ENCODE measurements around the gene APOL4.
"Not testable (repeated sequence)": the region's sequence is repeated elsewhere in the genome, so short reads cannot be mapped to it uniquely, and the experiment has no call there.

APOL4 gene

GRCh38 chr22:36234919-36235318, 33.3 kb upstream of the APOL4 start:
- no peak for TF ChIP-seq GABPA (IDR thresholded peaks at IDR 0.05; ENCODE audit: low read depth)
- no peak overlapping the region for H3K27ac ChIP-seq (replicated peaks)
- DNase-seq (ENCODE audit: low read depth in 1 of 2, low spot score in 1 of 2): no peak

GRCh38 chr22:36234213-36234612, 32.6 kb upstream of the APOL4 start:
- Histone ChIP-seq H3K27me3 (ENCODE audit: insufficient read depth, poor library complexity, severe bottlenecking) (no peaks in the 10 kb centered on the region), H3K4me3 (replicated peaks; ENCODE audit: insufficient read depth, low read length) (no peak overlapping the region), H3K27ac (replicated peaks) (no peak overlapping the region)
- no peak for TF ChIP-seq CTCF (IDR thresholded peaks at IDR 0.05; ENCODE audit: insufficient read depth, low read length)
- TF ChIP-seq GABPA (IDR thresholded peaks at IDR 0.05; ENCODE audit: low read depth): no peak
- no peak for DNase-seq (ENCODE audit: low read depth in 1 of 2, low spot score in 1 of 2)

More at GRCh38 chr22:36234919-36235318, 33.3 kb upstream of the APOL4 start:
- Histone ChIP-seq H3K27me3 (ENCODE audit: insufficient read depth, poor library complexity, severe bottlenecking) (no peaks in the 10 kb centered on the region), H3K4me3 (replicated peaks; ENCODE audit: insufficient read depth, low read length) (no peak overlapping the region)

- DNase-seq (ENCODE audit: low read depth in 1 of 2, low spot score in 1 of 2): no peak
- TF ChIP-seq CTCF (IDR thresholded peaks at IDR 0.05; ENCODE audit: insufficient read depth, low read length) (no peak), GABPA (IDR thresholded peaks at IDR 0.05; ENCODE audit: low read depth) (no peak), SPI1 (IDR thresholded peaks at IDR 0.05; ENCODE audit: borderline replicate concordance, low read depth) (no peak), REST (IDR thresholded peaks at IDR 0.05; ENCODE audit: insufficient replicate concordance, low read depth) (no peak), POLR2AphosphoS5 (IDR thresholded peaks at IDR 0.05; ENCODE audit: low read depth) (no peak)
- no peak overlapping the region for H3K27ac ChIP-seq (replicated peaks)
Observed at GRCh38 chr22:36233796-36234195, 32.2 kb upstream of the APOL4 start.

GRCh38 chr22:36232715-36233401, 31.2 kb upstream of the APOL4 start:
- DNase-seq (ENCODE audit: low read depth in 1 of 2, low spot score in 1 of 2): peak in 1 of 2 experiments; percentile 25
- no peak overlapping the region for H3K4me3 ChIP-seq (replicated peaks; ENCODE audit: insufficient read depth, low read length)
- H3K27me3 ChIP-seq (ENCODE audit: insufficient read depth, poor library complexity, severe bottlenecking): no peaks in the 10 kb centered on the region
- TF ChIP-seq GABPA (IDR thresholded peaks at IDR 0.05; ENCODE audit: low read depth) (no peak), SPI1 (IDR thresholded peaks at IDR 0.05; ENCODE audit: borderline replicate concordance, low read depth) (peak; percentile 75)
- no peak overlapping the region for H3K27ac ChIP-seq (replicated peaks)

More at GRCh38 chr22:36233796-36234195, 32.2 kb upstream of the APOL4 start:
- Histone ChIP-seq H3K27me3 (ENCODE audit: insufficient read depth, poor library complexity, severe bottlenecking) (no peaks in the 10 kb centered on the region), H3K4me3 (replicated peaks; ENCODE audit: insufficient read depth, low read length) (no peak overlapping the region)

GRCh38 chr22:36231051-36231450, 29.4 kb upstream of the APOL4 start:
- DNase-seq (ENCODE audit: low read depth in 1 of 2, low spot score in 1 of 2); H3K4me3 ChIP-seq (replicated peaks; ENCODE audit: insufficient read depth, low read length); H3K27ac ChIP-seq (replicated peaks); H3K27me3 ChIP-seq (ENCODE audit: insufficient read depth, poor library complexity, severe bottlenecking): not testable (repeated sequence)

- not testable (repeated sequence) for DNase-seq (ENCODE audit: low read depth in 1 of 2, low spot score in 1 of 2); H3K27ac ChIP-seq (replicated peaks); H3K27me3 ChIP-seq (ENCODE audit: insufficient read depth, poor library complexity, severe bottlenecking); H3K4me3 ChIP-seq (replicated peaks; ENCODE audit: insufficient read depth, low read length)
Observed at GRCh38 chr22:36229649-36230048, 28.0 kb upstream of the APOL4 start.

- no peak overlapping the region for H3K27ac ChIP-seq (replicated peaks)
- DNase-seq (ENCODE audit: low read depth in 1 of 2, low spot score in 1 of 2): no peak
Observed at GRCh38 chr22:36228944-36229343, 27.3 kb upstream of the APOL4 start.

More at GRCh38 chr22:36228944-36229343, 27.3 kb upstream of the APOL4 start:
- no peak for TF ChIP-seq REST (IDR thresholded peaks at IDR 0.05; ENCODE audit: insufficient replicate concordance, low read depth)
- TF ChIP-seq SPI1 (IDR thresholded peaks at IDR 0.05; ENCODE audit: borderline replicate concordance, low read depth): no peak
- no peak for TF ChIP-seq POLR2AphosphoS5 (IDR thresholded peaks at IDR 0.05; ENCODE audit: low read depth)
- no peak for TF ChIP-seq CTCF (IDR thresholded peaks at IDR 0.05; ENCODE audit: insufficient read depth, low read length)
- no peak for TF ChIP-seq GABPA (IDR thresholded peaks at IDR 0.05; ENCODE audit: low read depth)
- Histone ChIP-seq H3K4me3 (replicated peaks; ENCODE audit: insufficient read depth, low read length) (no peak overlapping the region), H3K27me3 (ENCODE audit: insufficient read depth, poor library complexity, severe bottlenecking) (no peaks in the 10 kb centered on the region)

Measured in HL-60 (cell line).